ENCODE measurements around the gene EPAS1.
"Not testable (repeated sequence)": the region's sequence is repeated elsewhere in the genome, so short reads cannot be mapped to it uniquely, and the experiment has no call there.

Gene EPAS1

DNA sequence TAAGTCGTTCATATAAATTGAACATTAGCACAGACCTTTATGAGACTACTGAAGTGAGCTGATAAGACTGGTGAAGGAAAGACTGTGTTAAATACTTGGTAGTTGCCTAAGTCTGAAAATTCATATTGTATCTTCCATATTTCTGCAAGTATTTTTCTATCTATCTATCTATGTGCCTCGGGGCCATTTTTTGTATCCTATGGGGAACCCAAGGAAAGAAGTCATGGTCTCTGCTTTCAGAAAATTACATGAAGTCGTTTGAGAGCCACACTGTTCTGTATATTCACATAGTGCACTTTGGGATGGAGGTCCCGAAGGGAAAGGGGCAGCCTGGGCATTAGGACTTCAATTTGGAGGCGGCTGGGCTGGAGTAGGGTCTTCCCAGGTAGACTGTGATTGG is 89.6 kb downstream of the EPAS1 start:
- DNase-seq = no peak

GRCh38 chr2:46387292-46387691 is 90.1 kb downstream of the EPAS1 start:
- DNase-seq = no peak

- no peak for DNase-seq
These were observed 90.8 kb downstream of the EPAS1 start for GRCh38 chr2:46387886-46388515.

- DNase-seq = no peak
These were observed 91.7 kb downstream of the EPAS1 start for GRCh38 chr2:46388881-46389280.

DNA sequence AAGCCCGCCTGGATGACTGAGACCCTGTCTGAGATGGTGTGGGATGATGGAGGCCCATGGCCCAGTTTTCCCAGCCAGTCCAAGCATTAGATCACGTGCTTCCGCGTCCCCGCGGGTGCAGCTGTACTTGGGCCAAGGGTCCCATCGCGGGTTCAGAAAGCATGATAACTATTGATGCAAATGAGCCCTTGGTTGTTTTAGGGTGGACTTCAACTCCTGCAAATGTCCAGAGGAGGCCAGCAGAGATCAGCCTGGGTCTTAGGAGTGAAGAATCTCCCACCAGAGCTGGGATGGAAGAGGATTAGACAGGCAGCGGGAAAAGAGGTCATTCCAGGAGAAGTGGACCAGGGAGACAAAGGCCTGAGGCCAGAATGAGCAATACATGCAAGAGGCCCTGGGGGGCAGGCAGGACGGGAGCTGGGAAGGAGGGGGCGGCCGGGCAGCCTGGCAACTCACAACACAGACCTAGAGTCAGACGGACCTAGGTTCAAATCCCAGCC is 92.3 kb downstream of the EPAS1 start:
- no peak for DNase-seq

DNA sequence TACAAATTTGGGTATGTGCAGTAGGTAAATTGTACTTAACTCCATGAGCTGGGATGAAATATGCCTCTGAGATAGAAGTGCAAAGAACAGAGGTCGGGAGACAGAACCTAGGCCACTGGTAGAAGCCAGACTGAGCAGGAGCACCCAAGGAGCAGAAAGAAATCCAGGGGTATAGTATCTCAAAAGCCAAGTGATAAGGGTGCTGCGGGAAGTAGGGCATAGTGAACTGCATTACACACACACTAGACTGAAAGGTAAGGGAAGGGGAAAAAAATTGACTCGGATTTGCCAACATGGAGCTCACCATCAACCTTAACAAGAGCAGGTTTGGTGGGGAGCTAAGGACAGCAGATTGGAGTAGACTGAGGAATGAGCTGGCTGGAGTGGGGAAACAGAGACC is 92.8 kb downstream of the EPAS1 start:
- DNase-seq = no peak

DNA sequence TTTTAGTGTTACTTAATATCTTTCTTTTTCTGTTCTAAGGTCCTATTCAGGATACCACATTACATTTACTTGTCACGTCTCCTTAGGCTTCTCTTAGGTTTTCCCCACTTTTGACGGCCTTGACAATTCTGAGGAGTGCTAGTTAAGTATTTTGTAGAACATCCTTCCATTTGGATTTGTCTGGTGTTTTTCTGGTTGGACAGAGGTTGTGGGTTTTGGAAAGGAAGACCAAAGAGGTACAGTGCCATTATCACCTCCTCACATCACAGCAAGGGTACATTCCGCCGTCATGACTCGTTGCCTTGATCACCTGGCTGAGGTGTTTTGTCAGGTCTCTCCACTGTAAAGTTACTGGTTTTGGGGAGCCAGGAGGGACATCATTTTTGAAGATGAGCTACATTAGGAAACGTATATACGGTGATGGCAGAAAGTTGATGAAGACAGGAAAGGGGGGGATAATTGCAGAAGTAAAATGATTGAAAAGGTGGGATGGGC is 93.7 kb downstream of the EPAS1 start:
- no peak for DNase-seq

- no peak for DNase-seq
These were observed 95.5 kb downstream of the EPAS1 start for GRCh38 chr2:46392561-46393346.

DNA sequence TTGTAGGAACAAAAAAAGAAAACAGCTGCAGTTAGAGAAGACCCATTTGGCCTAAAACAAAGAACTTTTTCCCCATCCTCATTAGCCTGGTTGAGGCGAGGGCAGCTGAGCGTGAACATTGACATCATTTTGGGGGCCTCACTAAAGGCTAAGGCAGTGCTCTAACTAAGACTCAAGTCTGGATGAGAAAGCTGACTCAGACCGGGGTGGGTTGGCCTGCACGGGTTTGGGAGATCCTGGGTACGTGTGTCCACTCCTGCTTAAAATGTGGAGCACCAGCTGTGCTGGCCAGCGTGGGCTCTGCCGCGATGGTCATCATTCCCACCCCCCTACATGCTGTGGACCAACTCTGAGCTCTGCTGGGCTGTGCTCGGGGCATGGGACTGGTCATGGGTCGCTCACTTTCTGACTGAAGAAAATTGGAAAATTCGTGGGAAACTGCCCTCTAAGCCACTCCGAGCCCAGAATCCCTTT is 96.2 kb downstream of the EPAS1 start:
- DNase-seq = no peak

GRCh38 chr2:46393865-46394264 is 96.7 kb downstream of the EPAS1 start:
- no peak for DNase-seq

- DNase-seq = no peak
These were observed 97.7 kb downstream of the EPAS1 start for GRCh38 chr2:46394649-46395510.

DNA sequence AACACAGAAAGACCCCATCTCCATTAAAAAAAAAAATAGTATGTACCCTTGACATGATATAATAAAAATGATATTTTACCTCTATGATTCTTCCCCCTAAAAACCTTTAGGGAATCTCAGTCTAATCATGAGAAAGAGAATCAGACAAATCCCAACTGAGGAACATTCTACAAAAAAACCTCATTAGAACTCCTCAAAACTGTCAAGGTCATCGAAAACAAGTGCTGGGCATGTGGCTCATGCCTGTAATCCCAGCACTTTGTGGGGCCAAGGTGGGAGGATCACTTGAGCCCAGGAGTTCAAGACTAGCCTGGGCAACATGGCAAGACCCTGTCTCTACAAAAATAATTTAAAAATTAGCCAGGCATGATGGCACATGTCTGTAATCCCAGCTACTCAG is 98.5 kb downstream of the EPAS1 start:
- DNase-seq = not testable (repeated sequence)

GRCh38 chr2:46400016-46400415 is 102.8 kb downstream of the EPAS1 start:
- no peak for DNase-seq

DNA sequence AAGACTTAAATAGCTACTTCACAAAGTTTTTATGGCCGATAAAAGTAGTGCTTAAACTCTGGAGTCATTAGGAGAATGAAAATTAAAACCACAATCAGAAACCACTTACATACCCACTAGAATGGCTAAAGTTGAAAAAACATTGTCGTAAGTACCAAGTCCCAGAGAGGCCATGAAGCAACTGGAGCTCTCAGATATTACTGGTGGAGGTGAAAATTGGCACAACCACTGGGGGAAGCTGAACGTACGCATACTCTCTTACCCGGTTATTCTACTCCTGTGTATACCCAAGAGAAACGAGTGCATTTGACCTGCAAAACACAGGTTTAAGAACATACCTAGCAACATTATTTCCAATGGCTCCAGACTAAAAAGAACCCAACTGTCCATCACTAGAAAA is 105.7 kb downstream of the EPAS1 start:
- no peak for DNase-seq

DNA sequence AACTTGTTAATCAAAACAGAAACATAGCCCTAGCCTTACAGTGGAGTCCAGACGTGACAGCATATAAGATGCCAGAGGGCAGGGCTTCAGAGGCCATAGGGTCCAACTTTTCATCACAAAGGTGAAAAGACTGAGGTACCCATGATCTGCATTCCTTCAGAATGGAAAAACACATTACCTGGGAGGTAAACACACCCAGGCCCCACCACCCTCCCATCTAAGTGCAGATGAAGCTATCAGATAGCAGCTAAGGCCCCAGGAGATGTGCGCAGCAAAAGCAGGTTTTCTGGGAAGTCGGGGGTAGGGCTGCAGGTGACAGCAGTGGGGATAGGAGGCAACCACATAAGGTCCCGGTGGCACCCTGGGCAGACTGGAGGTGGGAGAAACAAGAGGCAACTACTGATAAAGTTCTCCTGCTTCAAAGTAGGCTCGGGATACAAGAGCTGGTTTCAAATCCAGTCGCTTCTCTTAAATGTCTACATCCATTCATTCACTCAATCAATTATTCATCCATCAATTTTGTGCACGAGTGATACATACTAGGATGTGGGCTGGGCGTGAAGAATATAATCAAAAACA is 107.1 kb downstream of the EPAS1 start:
- no peak for DNase-seq

GRCh38 chr2:46407852-46408455 is 110.7 kb downstream of the EPAS1 start:
- DNase-seq = no peak

DNA sequence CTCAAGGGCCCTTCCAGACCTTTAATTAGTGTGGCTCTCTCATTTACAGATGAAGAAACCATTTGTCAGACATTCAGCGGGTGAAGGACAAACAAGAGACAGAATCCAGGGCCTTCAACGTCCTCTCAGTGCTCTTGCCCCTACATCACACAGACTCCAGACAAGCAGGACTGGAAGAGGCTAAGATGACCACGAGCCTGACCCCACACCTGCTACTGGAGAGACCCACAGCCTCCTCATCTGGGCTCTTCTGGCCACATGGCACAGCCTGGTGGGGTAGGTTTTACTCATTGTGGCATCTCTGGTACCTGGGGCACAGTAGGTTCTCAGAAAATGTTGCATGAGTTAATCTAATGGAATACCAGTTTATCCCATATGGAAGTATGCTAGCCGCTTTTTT is 112.5 kb downstream of the EPAS1 start:
- DNase-seq = no peak

DNA sequence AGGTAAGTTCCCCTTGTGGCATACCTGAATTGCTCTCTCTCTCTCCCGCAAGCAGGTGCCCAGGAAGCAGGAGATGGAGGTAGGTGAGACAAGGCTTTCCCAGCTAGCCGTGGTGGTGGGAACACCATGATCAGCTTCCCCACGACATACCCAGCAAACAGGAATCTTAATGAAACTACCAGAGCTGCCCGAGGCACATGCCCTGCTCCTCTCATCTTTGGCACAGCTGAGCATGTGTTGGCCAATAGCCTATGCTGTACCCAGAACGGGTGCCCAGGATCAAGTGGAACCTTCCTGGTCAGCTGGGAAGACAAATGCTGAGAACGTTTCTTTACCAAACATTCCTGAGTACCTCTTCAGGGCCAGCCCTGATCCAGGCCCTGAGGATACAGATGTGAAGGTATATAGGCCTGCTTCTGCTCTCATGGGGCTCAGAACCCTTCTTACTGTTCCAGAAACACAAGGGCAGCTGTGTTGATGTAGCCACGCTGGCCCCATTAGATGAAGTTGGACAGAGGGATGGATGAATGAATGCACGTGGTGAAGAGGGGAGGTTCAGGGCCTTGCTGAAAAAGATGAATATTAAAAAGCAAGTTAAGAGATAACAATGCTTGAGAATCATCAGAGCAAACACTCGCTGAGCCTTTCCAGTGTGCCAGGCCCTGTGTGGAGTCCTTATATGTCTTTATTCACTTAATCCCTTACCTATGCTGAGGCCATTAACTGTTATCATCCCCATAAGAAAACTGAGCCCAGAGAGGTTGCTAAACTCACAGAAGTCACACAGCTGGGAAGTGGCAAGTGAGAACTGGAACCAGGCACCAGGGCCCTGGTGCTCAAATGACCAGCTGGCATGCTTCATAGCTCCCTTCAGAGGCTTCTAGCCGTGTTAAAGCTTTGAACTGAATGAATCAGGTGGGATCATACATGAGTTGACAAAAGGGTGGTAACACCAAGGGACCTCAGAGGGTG is 113.4 kb downstream of the EPAS1 start:
- DNase-seq = no peak

GRCh38 chr2:46411245-46411641 is 114.0 kb downstream of the EPAS1 start:
- DNase-seq = no peak

DNA sequence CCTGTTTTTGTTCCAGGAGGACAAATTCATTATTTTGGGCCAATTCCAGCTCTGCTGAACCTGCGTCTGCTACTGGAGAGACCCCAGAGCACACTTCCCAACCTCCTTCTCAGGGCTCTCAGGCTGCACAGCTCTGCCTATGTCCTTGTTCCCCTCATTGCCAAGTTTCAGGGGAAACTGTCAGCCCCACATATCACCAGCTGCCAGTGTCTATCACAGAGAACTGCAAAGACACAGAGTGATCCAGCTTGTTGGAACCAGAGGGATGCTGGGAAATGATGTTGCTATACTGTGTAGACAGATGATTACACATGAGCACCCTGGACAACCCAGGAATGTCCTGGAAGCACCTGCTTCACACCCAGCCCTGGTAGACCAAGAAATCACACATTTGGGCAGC is 114.8 kb downstream of the EPAS1 start:
- DNase-seq = no peak

DNA sequence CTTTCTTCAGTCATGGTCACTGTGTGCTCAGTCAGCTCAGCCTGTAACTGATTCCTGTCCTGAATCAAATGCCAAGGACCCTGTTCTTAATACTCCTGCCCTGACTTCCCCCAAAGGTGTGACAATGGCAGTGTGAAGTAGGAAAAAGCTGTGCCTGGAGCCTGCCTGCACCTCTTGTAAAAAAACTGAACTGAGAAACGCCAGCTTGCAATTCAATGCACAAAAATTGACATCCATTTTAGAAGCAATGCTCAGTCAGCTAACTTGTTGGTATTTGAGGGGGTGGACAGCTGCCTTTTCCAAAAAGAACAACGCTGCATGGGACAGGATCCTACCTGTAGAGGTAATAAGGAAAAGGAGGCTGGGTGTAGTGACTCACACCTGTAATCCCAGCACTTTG is 115.9 kb downstream of the EPAS1 start:
- no peak for DNase-seq

Data from NCI-H1436 (cell line).